Keratinocyte (primary cell): ENCODE measurements around the gene SAE1.

Source experiments
- EZH2 ChIP-seq: IDR thresholded peaks from one replicate; pipeline ENCODE4 v1.6.1; 2012; ENCODE audit warnings: inconsistent platforms, mild to moderate bottlenecking, low read length, moderate library complexity
- TF ChIP-seq, protein P1 (sequence below), 3 experiments: IDR thresholded peaks in 1 of 3; conservative IDR thresholded peaks in 1 of 3; optimal IDR thresholded peaks in 1 of 3; 2 replicates in 2 of 3; 3 replicates in 1 of 3; pipeline versions ENCODE3 to v1.5.1; 2011; ENCODE audit warnings: low read length in 3 of 3, mild to moderate bottlenecking in 3 of 3, moderate library complexity in 2 of 3, control low read depth in 1 of 3, inconsistent platforms in 1 of 3; ENCODE audit not compliant: insufficient read depth in 2 of 3; ENCODE audit errors: extremely low read depth in 1 of 3

DNA sequence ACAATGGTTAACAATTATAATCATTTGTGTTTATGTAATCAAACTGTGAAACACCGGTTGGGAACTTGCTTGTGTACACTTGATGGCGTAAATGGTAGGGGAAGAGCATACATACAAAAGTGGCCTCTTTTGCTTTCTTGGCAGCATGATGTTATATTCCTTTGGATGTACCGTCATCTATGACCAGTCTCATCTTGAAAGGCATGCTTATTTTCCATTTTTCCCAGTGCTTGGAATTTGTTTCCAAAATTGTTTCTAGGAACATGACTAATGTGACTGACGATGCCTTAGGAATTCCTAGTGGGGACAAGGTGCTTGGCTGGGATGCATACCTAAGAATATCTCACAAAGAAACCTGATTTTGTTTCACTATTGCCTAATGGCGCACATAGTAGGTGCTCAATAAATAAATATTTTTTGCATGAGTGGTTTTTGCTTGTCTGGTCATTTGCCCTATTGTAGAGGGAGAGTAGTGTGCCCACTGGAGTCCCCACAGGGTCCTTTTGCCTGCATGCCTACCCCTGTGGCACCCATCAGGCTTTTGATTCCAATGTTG, 45.5 kb downstream of the SAE1 start:
- TF ChIP-seq, protein P1, sequence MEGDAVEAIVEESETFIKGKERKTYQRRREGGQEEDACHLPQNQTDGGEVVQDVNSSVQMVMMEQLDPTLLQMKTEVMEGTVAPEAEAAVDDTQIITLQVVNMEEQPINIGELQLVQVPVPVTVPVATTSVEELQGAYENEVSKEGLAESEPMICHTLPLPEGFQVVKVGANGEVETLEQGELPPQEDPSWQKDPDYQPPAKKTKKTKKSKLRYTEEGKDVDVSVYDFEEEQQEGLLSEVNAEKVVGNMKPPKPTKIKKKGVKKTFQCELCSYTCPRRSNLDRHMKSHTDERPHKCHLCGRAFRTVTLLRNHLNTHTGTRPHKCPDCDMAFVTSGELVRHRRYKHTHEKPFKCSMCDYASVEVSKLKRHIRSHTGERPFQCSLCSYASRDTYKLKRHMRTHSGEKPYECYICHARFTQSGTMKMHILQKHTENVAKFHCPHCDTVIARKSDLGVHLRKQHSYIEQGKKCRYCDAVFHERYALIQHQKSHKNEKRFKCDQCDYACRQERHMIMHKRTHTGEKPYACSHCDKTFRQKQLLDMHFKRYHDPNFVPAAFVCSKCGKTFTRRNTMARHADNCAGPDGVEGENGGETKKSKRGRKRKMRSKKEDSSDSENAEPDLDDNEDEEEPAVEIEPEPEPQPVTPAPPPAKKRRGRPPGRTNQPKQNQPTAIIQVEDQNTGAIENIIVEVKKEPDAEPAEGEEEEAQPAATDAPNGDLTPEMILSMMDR (optimal IDR thresholded peaks at IDR 0.05 in 1 of 3, IDR thresholded peaks at IDR 0.05 in 1 of 3, conservative IDR thresholded peaks at IDR 0.05 in 1 of 3; ENCODE audit: extremely low read depth in 1 of 3, insufficient read depth in 2 of 3, low read length in 3 of 3) = no peak
- no peak for TF ChIP-seq EZH2
